Measurements from ENCODE around the gene BAMBI. TPM values are rescaled to one million over a fixed set of nuclear protein-coding genes. Genes with fewer than 3 reads are reported as not detected.
A peak's percentile ranks its signal among the peaks of the same experiment; 100 is the strongest.
"Not testable (repeated sequence)": the region's sequence is repeated elsewhere in the genome, so short reads cannot be mapped to it uniquely, and the experiment has no call there.

Gene BAMBI
- total RNA-seq, 1 donor from 2014 or later: 13.3 TPM

GRCh38 chr10:28652106-28652505, 25.2 kb upstream of the BAMBI start:
- H3K36me3 Mint-ChIP-seq (ENCODE audit: low read depth, unreplicated experiment): no peaks in the 10 kb centered on the region
- no peak overlapping the region for H3K27ac Mint-ChIP-seq (ENCODE audit: unreplicated experiment)
- H3K9me3 Mint-ChIP-seq (ENCODE audit: unreplicated experiment): no peaks in the 10 kb centered on the region
- TF ChIP-seq CTCF (IDR thresholded peaks at IDR 0.05; ENCODE audit: unreplicated experiment): no peak
- H3K27me3 Mint-ChIP-seq (ENCODE audit: unreplicated experiment): peaks cover 2% of the 10 kb centered on the region
- DNase-seq (ENCODE audit: low spot score): no peak
- H3K4me3 Mint-ChIP-seq (ENCODE audit: unreplicated experiment): no peak overlapping the region
- no peaks in the 10 kb centered on the region for H3K4me1 Mint-ChIP-seq (ENCODE audit: unreplicated experiment)

DNA sequence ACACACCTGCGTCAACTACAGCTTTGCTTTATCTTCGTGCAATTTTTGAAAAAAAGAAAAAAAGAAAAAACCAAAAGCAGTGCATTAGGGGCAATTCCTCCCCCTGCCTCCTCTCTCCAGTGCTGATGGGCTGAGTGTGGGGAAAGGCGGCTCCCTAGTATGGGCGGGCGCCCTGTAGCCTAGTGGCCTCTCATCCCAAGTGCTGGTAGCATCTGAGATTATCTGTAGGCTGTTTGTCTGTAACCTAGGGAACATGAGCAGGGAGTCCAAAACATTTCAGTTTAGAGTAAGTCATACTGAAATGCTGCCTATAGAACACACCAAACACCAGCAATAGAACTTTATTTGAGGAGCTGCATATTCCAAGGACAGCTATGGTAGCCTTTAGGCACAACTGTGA, 24.6 kb upstream of the BAMBI start:
- no peak for DNase-seq (ENCODE audit: low spot score)
- no peaks in the 10 kb centered on the region for H3K4me1 Mint-ChIP-seq (ENCODE audit: unreplicated experiment)
- H3K4me3 Mint-ChIP-seq (ENCODE audit: unreplicated experiment): no peak overlapping the region
- H3K9me3 Mint-ChIP-seq (ENCODE audit: unreplicated experiment): no peaks in the 10 kb centered on the region
- no peak overlapping the region for H3K27ac Mint-ChIP-seq (ENCODE audit: unreplicated experiment)
- no peaks in the 10 kb centered on the region for H3K36me3 Mint-ChIP-seq (ENCODE audit: low read depth, unreplicated experiment)
- H3K27me3 Mint-ChIP-seq (ENCODE audit: unreplicated experiment): peaks cover 2% of the 10 kb centered on the region
- TF ChIP-seq CTCF (IDR thresholded peaks at IDR 0.05; ENCODE audit: unreplicated experiment): no peak

DNA sequence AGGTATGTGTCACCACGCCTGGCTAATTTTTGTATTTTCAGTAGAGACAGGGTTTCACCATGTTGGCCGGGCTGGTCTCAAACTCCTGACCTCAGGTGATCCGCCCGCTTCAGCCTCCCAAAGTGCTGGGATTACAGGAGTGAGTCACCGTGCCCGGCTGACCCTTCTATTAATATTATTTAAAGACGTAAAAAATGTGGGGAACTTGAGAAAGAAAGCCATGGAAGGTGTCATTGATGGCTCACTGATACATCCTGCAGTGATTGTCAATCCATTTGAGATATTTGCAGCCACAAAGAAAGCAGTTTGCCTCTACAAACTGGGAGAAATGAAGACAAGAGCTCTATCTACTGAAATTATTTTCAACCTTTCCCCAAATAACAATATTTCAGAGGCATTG, 18.5 kb upstream of the BAMBI start:
- H3K9me3 Mint-ChIP-seq (ENCODE audit: unreplicated experiment); H3K36me3 Mint-ChIP-seq (ENCODE audit: low read depth, unreplicated experiment); H3K27ac Mint-ChIP-seq (ENCODE audit: unreplicated experiment); H3K4me1 Mint-ChIP-seq (ENCODE audit: unreplicated experiment); DNase-seq (ENCODE audit: low spot score); H3K27me3 Mint-ChIP-seq (ENCODE audit: unreplicated experiment); H3K4me3 Mint-ChIP-seq (ENCODE audit: unreplicated experiment): not testable (repeated sequence)

DNA sequence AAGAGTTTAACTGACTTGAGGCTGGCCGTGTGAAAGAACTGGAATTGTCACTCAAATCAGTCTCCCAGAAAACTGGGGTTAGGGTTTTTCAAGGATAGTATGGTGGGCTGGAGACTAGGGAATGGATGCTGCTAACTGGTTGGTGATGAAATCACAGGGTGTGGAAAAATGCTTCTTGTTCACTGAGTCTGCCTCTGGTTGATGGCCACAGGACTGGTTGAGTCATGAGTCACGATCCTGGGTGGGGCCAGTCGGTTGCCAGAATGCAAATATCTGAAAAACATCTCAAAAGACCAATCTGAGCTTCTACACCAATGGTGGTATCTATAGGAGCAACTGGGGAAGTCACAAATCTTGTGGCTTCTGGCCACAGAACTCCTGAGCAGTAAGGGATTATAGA, 16.3 kb upstream of the BAMBI start:
- Mint-ChIP-seq H3K4me1 (ENCODE audit: unreplicated experiment) (no peaks in the 10 kb centered on the region), H3K4me3 (ENCODE audit: unreplicated experiment) (no peak overlapping the region), H3K9me3 (ENCODE audit: unreplicated experiment) (no peaks in the 10 kb centered on the region), H3K27ac (ENCODE audit: unreplicated experiment) (no peak overlapping the region), H3K36me3 (ENCODE audit: low read depth, unreplicated experiment) (no peaks in the 10 kb centered on the region), H3K27me3 (ENCODE audit: unreplicated experiment) (no peaks in the 10 kb centered on the region)
- no peak for DNase-seq (ENCODE audit: low spot score)
- no peak for TF ChIP-seq CTCF (IDR thresholded peaks at IDR 0.05; ENCODE audit: unreplicated experiment)

- Mint-ChIP-seq H3K27ac (ENCODE audit: unreplicated experiment) (no peak overlapping the region), H3K4me1 (ENCODE audit: unreplicated experiment) (peaks cover 3% of the 10 kb centered on the region), H3K9me3 (ENCODE audit: unreplicated experiment) (no peaks in the 10 kb centered on the region), H3K36me3 (ENCODE audit: low read depth, unreplicated experiment) (no peaks in the 10 kb centered on the region), H3K27me3 (ENCODE audit: unreplicated experiment) (peaks cover 1% of the 10 kb centered on the region), H3K4me3 (ENCODE audit: unreplicated experiment) (no peak overlapping the region)
- DNase-seq (ENCODE audit: low spot score): peak; percentile 78
- peak; percentile 74 for TF ChIP-seq CTCF (IDR thresholded peaks at IDR 0.05; ENCODE audit: unreplicated experiment)
Observed at GRCh38 chr10:28663576-28664368, 13.5 kb upstream of the BAMBI start.

Data from endothelial cell (in vitro differentiated cells).